K562 (cell line): ENCODE data around the gene CHRM1. TPM values are rescaled to one million over a fixed set of nuclear protein-coding genes. Genes with fewer than 3 reads are reported as not detected.
A peak's percentile ranks its signal among the peaks of the same experiment; 100 is the strongest.

Experiments
- BHLHE40 ChIP-seq: IDR thresholded peaks from 2 replicates; pipeline ENCODE4 v1.6.1; 2011; ENCODE audit warnings: low read length, improper control_type of control experiment
- ESRRA ChIP-seq: fragments of 450-650 bp; IDR thresholded peaks from 2 replicates; pipeline ENCODE4 v1.6.1; 2014; ENCODE audit warnings: low read depth, mild to moderate bottlenecking, moderate library complexity, borderline replicate concordance
- MYC ChIP-seq, 2 experiments: fragments of 250-450 bp in 1 of 2; sonication (Bioruptor Pico) in 1 of 2; IDR thresholded peaks; 2 replicates each; pipeline versions ENCODE4 v1.5.1 to v1.6.1; 2012 to 2021; ENCODE audit warnings: low read depth in 2 of 2, borderline replicate concordance in 1 of 2, improper control_type of control experiment in 1 of 2, low read length in 1 of 2, mild to moderate bottlenecking in 1 of 2, moderate library complexity in 1 of 2
- SIN3A ChIP-seq, 2 experiments: fragments of 150-350 bp in 1 of 2; IDR thresholded peaks; 2 replicates each; pipeline ENCODE4 v1.6.1; 2011 to 2016; ENCODE audit warnings: borderline replicate concordance in 2 of 2, low read depth in 2 of 2, low read length in 2 of 2, mild to moderate bottlenecking in 2 of 2, moderate library complexity in 2 of 2; ENCODE audit not compliant: control insufficient read depth in 1 of 2
- polyA plus RNA-seq, 8 experiments: library from polyadenylated mRNA; depleted of rRNA in 4 of 8; stranded (reverse) in 5 of 8; unstranded in 3 of 8; fragments of >200 nt; fragmentation: Nextera tagmentation in 2 of 8; fragmentation: Illumina TruSeq in 1 of 8; extraction: Ambion mirVana in 2 of 8; extraction: Trizol in 1 of 8; gene quantifications; 2 replicates each; pipeline versions ENCODE4 v1.2.1 to v1.2.3, GENCODE V29; 2011 to 2014; ENCODE audit warnings: inconsistent platforms in 1 of 8, missing spikeins in 1 of 8
- total RNA-seq, 7 experiments: library from RNA; depleted of rRNA in 6 of 7; stranded (reverse); fragments of >200 nt in 6 of 7; fragmentation: Illumina TruSeq in 2 of 7; extraction: Trizol in 2 of 7; gene quantifications; 2 replicates each; pipeline versions ENCODE4 v1.2.1 to v1.2.3, GENCODE V29; 2011 to 2021; ENCODE audit warnings: low replicate concordance in 1 of 7
- TF ChIP-seq, protein P1 (sequence below), 2 experiments: IDR thresholded peaks; 2 replicates each; pipeline ENCODE4 v1.6.1; 2011; ENCODE audit warnings: borderline replicate concordance in 1 of 2, control low read depth in 1 of 2, low read depth in 1 of 2, low read length in 1 of 2, mild to moderate bottlenecking in 1 of 2, mixed read lengths in 1 of 2, moderate library complexity in 1 of 2; ENCODE audit not compliant: insufficient read depth in 1 of 2, insufficient read length in 1 of 2, poor library complexity in 1 of 2, severe bottlenecking in 1 of 2; ENCODE audit errors: extremely low read depth in 1 of 2
- TF ChIP-seq, protein P2 (sequence below): fragments of 450-650 bp; IDR thresholded peaks from 2 replicates; pipeline ENCODE4 v1.6.1; 2016; ENCODE audit warnings: mild to moderate bottlenecking, moderate library complexity
- TF ChIP-seq, protein P3 (sequence below): fragments of 450-650 bp; conservative IDR thresholded peaks from 2 replicates; pipeline ENCODE4 v1.6.1; 2016; ENCODE audit warnings: missing genetic modification characterization, low read depth, mild to moderate bottlenecking, missing compliant biosample characterization, moderate library complexity
- TF ChIP-seq, protein P4 (sequence below): IDR thresholded peaks from 2 replicates; pipeline ENCODE4 v1.6.1; 2011; ENCODE audit warnings: borderline replicate concordance, low read depth, mild to moderate bottlenecking, moderate library complexity, low read length; ENCODE audit not compliant: insufficient read depth, poor library complexity, severe bottlenecking

Gene CHRM1
- total and polyA plus RNA-seq, 9 of the 15 experiments (the other 6 are each of a cell fraction or from before 2014, with no cell fraction given): not detected

DNA sequence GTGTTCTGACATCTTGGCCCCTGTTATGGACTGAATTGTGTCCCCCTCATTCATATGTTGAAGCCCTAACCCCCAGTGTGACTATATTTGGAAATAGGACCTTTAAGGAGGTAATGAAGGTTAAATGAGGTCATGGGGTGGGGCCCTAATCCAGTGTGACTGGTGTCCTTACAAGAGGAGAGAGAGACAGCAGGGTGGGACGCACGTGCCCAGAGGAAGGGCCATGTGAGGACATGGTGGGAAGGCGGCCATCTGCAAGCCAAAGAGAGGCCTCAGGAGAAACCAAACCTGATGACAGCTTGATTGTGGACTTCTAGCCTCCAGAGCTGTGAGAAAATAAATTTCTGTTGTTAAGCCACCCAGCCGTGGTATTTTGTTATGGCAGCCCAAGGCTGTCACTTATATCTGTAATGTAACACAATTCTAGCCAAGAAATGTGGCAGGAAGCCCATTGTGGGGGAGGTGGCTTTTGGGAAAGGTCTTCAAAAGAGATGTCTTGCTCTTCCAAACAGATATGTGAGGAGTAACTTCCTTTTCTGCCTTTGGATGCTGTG, 39.9 kb upstream of the CHRM1 start (continued):
- TF ChIP-seq, protein P1, sequence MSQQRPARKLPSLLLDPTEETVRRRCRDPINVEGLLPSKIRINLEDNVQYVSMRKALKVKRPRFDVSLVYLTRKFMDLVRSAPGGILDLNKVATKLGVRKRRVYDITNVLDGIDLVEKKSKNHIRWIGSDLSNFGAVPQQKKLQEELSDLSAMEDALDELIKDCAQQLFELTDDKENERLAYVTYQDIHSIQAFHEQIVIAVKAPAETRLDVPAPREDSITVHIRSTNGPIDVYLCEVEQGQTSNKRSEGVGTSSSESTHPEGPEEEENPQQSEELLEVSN (IDR thresholded peaks at IDR 0.05; ENCODE audit: borderline replicate concordance in 1 of 2, extremely low read depth in 1 of 2, insufficient read depth in 1 of 2, insufficient read length in 1 of 2, low read depth in 1 of 2, low read length in 1 of 2, poor library complexity in 1 of 2, severe bottlenecking in 1 of 2): peak; percentile 52 to 63
- TF ChIP-seq MYC (IDR thresholded peaks at IDR 0.05; ENCODE audit: low read depth, low read length): peak; percentile 63
- no peak for TF ChIP-seq MYC (CRISPR knock-in tag; IDR thresholded peaks at IDR 0.05; ENCODE audit: borderline replicate concordance, low read depth)
- TF ChIP-seq, protein P2, sequence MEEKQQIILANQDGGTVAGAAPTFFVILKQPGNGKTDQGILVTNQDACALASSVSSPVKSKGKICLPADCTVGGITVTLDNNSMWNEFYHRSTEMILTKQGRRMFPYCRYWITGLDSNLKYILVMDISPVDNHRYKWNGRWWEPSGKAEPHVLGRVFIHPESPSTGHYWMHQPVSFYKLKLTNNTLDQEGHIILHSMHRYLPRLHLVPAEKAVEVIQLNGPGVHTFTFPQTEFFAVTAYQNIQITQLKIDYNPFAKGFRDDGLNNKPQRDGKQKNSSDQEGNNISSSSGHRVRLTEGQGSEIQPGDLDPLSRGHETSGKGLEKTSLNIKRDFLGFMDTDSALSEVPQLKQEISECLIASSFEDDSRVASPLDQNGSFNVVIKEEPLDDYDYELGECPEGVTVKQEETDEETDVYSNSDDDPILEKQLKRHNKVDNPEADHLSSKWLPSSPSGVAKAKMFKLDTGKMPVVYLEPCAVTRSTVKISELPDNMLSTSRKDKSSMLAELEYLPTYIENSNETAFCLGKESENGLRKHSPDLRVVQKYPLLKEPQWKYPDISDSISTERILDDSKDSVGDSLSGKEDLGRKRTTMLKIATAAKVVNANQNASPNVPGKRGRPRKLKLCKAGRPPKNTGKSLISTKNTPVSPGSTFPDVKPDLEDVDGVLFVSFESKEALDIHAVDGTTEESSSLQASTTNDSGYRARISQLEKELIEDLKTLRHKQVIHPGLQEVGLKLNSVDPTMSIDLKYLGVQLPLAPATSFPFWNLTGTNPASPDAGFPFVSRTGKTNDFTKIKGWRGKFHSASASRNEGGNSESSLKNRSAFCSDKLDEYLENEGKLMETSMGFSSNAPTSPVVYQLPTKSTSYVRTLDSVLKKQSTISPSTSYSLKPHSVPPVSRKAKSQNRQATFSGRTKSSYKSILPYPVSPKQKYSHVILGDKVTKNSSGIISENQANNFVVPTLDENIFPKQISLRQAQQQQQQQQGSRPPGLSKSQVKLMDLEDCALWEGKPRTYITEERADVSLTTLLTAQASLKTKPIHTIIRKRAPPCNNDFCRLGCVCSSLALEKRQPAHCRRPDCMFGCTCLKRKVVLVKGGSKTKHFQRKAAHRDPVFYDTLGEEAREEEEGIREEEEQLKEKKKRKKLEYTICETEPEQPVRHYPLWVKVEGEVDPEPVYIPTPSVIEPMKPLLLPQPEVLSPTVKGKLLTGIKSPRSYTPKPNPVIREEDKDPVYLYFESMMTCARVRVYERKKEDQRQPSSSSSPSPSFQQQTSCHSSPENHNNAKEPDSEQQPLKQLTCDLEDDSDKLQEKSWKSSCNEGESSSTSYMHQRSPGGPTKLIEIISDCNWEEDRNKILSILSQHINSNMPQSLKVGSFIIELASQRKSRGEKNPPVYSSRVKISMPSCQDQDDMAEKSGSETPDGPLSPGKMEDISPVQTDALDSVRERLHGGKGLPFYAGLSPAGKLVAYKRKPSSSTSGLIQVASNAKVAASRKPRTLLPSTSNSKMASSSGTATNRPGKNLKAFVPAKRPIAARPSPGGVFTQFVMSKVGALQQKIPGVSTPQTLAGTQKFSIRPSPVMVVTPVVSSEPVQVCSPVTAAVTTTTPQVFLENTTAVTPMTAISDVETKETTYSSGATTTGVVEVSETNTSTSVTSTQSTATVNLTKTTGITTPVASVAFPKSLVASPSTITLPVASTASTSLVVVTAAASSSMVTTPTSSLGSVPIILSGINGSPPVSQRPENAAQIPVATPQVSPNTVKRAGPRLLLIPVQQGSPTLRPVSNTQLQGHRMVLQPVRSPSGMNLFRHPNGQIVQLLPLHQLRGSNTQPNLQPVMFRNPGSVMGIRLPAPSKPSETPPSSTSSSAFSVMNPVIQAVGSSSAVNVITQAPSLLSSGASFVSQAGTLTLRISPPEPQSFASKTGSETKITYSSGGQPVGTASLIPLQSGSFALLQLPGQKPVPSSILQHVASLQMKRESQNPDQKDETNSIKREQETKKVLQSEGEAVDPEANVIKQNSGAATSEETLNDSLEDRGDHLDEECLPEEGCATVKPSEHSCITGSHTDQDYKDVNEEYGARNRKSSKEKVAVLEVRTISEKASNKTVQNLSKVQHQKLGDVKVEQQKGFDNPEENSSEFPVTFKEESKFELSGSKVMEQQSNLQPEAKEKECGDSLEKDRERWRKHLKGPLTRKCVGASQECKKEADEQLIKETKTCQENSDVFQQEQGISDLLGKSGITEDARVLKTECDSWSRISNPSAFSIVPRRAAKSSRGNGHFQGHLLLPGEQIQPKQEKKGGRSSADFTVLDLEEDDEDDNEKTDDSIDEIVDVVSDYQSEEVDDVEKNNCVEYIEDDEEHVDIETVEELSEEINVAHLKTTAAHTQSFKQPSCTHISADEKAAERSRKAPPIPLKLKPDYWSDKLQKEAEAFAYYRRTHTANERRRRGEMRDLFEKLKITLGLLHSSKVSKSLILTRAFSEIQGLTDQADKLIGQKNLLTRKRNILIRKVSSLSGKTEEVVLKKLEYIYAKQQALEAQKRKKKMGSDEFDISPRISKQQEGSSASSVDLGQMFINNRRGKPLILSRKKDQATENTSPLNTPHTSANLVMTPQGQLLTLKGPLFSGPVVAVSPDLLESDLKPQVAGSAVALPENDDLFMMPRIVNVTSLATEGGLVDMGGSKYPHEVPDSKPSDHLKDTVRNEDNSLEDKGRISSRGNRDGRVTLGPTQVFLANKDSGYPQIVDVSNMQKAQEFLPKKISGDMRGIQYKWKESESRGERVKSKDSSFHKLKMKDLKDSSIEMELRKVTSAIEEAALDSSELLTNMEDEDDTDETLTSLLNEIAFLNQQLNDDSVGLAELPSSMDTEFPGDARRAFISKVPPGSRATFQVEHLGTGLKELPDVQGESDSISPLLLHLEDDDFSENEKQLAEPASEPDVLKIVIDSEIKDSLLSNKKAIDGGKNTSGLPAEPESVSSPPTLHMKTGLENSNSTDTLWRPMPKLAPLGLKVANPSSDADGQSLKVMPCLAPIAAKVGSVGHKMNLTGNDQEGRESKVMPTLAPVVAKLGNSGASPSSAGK: peak; percentile 82
- TF ChIP-seq, protein P3, sequence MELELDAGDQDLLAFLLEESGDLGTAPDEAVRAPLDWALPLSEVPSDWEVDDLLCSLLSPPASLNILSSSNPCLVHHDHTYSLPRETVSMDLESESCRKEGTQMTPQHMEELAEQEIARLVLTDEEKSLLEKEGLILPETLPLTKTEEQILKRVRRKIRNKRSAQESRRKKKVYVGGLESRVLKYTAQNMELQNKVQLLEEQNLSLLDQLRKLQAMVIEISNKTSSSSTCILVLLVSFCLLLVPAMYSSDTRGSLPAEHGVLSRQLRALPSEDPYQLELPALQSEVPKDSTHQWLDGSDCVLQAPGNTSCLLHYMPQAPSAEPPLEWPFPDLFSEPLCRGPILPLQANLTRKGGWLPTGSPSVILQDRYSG: 0 out of 2 replicates have a peak, but pooled peaks have one; percentile 54
- TF ChIP-seq, protein P4, sequence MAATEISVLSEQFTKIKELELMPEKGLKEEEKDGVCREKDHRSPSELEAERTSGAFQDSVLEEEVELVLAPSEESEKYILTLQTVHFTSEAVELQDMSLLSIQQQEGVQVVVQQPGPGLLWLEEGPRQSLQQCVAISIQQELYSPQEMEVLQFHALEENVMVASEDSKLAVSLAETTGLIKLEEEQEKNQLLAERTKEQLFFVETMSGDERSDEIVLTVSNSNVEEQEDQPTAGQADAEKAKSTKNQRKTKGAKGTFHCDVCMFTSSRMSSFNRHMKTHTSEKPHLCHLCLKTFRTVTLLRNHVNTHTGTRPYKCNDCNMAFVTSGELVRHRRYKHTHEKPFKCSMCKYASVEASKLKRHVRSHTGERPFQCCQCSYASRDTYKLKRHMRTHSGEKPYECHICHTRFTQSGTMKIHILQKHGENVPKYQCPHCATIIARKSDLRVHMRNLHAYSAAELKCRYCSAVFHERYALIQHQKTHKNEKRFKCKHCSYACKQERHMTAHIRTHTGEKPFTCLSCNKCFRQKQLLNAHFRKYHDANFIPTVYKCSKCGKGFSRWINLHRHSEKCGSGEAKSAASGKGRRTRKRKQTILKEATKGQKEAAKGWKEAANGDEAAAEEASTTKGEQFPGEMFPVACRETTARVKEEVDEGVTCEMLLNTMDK: no peak
- TF ChIP-seq SIN3A (IDR thresholded peaks at IDR 0.05; ENCODE audit: borderline replicate concordance in 2 of 2, control insufficient read depth in 1 of 2, low read depth in 2 of 2, low read length in 2 of 2): no peak
- peak; percentile 85 for TF ChIP-seq BHLHE40
- TF ChIP-seq ESRRA: peak; percentile 54; the same call in 1 of the 2 replicates
